ENCODE measurements around the gene MTRF1.

DNA sequence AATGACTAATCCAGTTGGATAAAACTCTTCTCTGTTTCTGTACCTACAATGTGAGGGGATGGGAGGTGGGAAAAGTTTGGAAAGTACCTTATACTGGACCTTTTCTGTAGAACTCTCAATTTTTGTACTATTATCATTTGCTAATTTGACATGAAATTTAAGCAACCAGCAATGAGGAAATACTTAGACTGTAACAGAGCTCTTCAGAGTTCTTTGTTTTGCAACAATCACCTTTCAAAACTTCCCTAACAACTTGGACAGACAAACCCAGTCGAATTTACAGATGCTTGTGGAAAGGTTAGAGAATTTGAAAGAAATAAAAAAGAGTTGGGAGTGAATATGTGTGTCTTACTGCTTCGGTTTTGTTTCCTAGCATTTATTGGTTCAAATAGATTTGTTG is 85.8 kb downstream of the MTRF1 start:
- TF ChIP-seq, protein P1, sequence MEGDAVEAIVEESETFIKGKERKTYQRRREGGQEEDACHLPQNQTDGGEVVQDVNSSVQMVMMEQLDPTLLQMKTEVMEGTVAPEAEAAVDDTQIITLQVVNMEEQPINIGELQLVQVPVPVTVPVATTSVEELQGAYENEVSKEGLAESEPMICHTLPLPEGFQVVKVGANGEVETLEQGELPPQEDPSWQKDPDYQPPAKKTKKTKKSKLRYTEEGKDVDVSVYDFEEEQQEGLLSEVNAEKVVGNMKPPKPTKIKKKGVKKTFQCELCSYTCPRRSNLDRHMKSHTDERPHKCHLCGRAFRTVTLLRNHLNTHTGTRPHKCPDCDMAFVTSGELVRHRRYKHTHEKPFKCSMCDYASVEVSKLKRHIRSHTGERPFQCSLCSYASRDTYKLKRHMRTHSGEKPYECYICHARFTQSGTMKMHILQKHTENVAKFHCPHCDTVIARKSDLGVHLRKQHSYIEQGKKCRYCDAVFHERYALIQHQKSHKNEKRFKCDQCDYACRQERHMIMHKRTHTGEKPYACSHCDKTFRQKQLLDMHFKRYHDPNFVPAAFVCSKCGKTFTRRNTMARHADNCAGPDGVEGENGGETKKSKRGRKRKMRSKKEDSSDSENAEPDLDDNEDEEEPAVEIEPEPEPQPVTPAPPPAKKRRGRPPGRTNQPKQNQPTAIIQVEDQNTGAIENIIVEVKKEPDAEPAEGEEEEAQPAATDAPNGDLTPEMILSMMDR (conservative IDR thresholded peaks at IDR 0.05; ENCODE audit: low read length), result no peak
- TF ChIP-seq EZH2phosphoT487 (IDR thresholded peaks at IDR 0.05; ENCODE audit: borderline replicate concordance), result no peak
